Measurements from ENCODE around the gene SCAMP3.
"Not testable (repeated sequence)": the region's sequence is repeated elsewhere in the genome, so short reads cannot be mapped to it uniquely, and the experiment has no call there.

Gene SCAMP3

DNA sequence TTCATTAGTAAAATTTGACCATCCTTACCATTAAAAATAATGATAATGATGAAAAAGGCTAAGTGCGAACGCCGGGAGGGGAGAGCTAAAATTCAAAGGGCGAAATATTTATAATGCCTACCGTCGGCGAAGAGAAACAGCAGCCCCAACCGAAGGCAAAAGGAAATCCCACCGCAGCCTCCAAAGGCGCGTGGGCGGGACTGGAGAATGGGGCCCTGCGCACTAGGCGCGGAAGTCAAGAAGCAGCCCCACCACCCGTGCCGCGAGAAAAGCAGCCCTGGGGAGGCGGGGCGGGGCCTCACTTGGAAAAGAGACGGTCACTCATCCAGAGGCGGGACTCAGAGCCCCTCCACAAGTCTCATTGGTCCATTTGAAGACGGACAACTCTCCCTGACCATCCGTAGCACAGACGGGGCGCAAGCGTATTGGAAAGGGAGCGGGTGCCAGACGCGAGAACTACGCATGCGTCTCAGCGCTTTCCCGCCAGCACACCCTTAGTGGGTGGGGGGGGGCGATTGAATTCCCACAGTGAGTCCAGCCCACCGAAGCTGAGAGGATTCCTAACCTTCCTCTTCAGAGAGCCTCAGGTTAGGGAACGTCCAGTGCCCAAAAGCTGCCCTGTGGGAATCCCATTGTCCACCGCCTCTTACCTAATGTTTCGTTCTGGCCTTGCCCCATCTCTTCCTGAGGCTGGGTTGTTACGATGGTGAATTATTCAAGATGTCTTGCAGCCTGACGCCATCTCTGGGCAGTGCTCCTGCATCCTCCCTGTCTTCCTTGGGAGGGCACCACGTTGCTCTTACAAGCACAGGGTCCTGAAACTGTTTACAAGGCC is 34.7 kb downstream of the SCAMP3 start:
- peak; percentile 98 for DNase-seq (ENCODE audit: low spot score)

DNA sequence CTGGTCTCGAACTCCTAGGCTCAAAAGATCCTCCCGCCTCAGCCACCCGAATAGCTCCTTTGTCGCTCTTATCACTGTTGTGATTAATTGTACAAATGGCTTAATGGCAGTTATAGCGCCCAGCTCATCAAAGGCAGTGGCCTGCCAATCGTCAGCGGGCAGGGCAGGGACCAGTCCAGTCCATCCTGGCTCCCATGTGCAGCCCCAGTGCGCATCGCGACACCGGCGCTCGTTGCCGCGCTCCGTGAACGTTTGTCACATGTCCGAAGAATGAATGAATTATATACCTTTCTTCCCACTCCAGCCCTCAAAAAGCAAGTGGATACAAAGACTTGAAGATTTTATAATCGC is 35.3 kb downstream of the SCAMP3 start:
- DNase-seq (ENCODE audit: low spot score), result peak; percentile 56

DNA sequence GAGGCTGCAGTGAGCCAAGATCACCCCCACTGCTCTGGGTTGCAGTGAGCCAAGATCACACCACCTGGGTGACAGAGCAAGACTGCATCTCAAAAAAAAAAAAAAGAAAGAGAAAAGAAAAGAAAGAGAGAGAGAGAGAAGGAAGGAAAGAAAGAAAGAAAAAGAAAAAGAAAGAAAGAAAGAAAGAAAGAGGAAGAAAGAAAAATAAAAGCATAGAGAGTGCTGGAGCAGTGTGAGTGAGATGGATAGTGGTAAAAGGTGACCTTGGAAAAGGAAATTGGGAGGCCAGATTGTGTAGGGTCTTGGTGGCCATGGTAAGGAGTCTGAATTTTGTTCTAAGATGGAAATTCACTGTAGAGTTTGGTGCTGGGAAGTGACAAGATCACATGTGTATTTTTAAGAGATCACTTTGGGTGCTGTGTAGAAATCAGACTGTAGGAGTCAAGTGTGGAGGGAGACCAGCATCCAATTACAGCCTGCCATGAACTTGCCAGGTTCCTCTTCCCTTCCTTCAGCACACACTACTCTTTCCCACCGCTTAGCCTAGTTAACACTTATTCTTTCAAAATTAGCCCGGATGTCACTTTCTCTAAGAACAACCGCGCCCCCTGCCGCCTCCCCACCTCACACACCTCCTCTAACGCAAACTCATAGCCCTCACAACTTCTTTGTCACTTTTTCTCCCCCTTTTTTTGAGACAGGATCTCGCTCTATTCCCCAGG is 35.8 kb downstream of the SCAMP3 start:
- DNase-seq (ENCODE audit: low spot score), result peak; percentile 36

DNA sequence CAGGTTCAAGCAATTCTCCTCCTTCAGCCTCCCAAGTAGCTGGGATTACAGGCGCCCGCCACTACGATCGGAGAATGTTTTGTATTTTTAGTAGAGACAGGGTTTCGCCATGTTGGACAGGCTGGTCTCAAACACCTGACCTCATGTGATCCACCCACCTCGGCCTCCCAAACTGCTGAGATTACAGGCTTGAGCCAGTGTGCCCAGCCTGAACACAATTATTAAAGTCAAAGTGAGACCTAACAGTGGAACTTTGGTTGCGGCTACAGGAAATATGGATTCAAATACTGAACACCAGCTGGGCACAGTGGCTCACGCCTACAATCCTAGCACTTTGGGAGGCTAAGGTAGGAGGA is 36.8 kb downstream of the SCAMP3 start:
- DNase-seq (ENCODE audit: low spot score), result not testable (repeated sequence)

DNA sequence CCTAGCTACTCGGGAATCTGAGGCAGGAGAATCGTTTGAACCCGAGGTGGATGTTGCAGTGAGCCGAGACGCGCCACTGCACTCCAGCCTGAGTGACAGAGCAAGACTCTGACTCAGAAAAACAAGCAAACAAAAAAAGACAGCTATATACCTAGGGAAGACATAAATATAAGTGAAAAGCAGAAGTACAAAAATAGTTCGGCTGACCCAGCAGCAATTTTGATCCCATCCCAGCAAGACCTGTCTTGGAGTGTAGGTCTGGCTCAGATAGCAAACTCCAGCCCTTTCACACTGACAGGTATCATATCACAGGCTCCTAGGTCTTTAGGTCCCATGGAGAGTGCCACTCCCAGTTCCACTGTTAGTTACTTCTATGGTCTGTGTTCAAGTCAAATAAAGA is 39.1 kb downstream of the SCAMP3 start:
- DNase-seq (ENCODE audit: low spot score), result no peak

DNA sequence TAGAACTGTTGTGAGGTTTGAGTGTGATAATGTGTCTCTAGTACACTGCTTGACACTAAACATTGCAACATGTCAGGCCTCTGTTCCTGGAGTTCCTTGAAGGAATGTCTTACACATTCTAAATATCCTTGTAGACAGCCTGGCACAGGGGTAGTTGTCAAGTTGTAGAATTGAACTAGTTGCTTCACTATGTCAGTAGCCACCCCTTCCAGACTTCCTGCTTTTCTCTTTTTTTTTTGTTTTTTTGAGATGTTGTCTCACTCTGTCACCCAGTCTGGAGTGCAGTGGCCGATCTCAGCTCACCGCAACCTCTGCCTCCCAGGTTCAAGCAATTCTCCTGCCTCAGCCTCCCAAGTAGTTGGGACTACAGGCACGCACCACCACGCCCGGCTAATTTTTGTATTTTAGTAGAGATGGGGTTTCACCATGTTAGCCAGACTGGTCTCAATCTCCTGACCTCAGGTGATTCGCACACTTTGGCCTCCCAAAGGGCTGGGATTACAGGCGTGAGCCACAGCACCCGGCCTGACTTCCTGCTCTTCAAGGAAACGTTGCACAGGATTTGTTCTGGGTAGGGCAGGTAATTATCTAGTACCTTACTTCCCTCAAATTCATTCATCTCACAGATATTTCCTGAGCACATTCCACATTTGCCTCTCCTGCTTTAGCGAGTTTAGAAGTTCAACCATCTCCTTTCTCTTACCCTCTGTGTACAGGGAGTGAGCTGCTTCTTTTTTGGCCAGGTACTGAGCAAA is 41.8 kb downstream of the SCAMP3 start:
- not testable (repeated sequence) for DNase-seq (ENCODE audit: low spot score)

DNA sequence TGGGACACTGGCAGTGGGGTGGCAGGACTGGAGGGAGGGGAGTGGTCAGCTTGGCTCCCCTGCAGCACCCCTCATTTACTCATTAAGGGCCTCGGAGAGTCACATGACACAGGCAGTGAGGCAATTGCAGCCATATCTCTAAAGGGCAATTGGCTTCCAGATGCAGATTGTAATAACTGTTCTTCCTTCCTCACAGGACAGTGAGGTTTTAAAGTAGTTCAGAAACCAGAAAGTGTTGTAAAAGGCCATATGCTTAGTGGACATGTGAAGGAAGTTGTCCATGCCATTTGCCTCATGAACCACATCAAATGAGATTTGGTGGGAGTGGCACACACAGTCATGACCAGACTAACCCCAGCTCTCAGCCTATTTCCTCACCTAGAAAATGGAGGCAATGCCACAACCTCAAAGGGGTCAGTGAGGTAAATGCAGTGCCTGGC is 42.5 kb downstream of the SCAMP3 start:
- peak; percentile 6 for DNase-seq (ENCODE audit: low spot score)

DNA sequence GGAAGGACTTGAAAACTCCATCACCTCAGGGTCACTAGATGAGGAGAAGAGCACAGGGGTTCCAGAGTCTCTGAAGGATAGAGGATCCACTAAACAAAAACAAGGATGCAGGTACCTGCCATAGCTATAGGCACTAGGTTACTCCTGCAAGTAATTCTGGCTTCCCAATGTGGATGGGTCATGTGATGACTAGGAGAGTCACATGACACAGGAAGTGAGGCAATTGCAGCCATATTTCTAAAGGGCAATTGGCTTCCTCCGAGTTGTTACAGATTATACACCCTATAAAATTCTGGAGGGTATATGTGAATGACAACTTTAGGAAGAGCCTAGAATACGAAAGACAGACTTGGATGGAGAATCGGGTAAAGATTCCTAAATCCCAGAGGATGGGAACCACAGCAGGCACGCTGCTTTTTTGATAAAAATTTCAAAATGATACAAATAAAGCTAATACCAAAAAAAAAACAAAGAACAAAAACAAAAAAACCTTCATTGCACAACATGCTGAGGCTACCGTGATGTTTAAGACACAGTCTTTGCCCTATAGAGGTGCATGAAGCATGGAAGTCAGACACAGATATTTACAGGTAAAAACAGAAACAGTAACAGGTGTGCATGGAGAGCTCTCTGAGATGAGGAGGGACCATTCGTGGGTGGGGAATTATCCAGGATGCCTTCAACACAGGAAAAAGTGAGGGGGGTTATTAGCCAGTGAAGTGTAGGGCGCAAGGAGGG is 43.1 kb downstream of the SCAMP3 start:
- peak; percentile 37 for DNase-seq (ENCODE audit: low spot score)

DNA sequence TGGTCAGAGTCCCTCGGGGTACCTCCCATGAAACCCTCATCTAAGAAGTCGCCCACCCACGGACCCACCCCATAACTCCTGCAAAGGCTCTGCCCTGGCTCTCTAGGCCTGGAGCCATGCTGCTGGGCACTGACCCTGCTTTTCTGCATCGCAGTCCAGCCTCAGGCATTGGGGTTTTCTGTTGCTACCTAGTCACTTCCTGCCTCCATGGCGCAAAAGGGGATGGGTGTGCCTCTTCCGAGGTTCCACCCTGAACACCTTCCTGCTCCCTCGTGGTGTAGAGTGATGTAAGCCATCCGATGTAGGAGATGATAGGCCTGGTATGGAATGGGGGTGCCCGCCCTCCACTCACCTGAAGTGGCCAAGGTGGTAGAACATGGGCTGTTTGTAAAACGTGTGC is 47.5 kb downstream of the SCAMP3 start:
- not testable (repeated sequence) for DNase-seq (ENCODE audit: low spot score)

DNA sequence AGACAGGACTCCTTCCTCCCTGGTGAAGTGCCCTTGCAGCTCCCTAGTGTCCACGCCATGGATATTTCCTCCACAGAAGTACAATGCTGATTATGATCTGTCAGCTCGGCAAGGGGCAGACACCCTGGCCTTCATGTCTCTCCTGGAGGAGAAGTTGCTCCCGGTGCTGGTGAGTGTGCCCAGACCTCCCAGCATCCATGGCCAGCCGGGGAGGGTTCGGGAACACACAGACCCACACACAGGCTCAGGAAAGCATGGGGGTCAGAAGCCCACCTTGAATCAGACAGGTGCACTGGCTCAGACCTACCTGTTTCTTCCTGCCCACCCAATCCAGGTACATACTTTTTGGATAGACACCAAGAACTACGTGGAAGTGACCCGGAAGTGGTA is 50.1 kb downstream of the SCAMP3 start:
- DNase-seq (ENCODE audit: low spot score), result not testable (repeated sequence)

DNA sequence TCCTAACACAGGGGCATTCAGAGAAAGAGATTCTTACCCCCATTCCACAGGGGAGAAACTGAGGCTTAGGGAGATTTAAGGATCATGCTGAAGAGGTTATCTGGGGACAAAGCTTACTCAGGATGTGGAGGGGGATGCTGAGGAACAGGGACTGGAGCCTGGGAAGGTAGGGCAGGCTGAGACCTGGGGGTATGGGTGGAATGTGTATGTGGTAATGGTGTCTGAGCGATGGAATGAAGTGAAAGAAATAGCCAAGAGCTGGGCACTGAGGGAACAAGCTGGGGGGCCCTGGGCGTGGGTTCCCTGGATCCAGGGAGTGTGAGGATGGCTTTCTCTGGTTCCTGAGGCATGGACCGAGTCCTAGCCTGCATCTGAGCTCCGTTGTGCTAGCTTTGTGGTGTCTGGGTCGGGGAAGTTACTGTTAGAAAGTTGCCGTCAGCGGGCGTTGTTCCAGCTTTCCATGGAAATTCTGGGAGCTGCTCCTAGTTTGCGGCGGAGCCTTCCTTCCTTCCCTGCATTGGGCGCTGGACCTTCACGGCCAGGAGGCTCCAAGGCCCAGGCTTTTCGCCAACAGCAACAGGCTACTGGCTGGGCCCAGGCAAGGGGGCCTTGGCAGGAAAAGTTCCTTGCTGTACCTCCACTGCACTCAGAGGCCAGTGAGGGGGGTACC is 50.6 kb downstream of the SCAMP3 start:
- DNase-seq (ENCODE audit: low spot score), result not testable (repeated sequence)

DNA sequence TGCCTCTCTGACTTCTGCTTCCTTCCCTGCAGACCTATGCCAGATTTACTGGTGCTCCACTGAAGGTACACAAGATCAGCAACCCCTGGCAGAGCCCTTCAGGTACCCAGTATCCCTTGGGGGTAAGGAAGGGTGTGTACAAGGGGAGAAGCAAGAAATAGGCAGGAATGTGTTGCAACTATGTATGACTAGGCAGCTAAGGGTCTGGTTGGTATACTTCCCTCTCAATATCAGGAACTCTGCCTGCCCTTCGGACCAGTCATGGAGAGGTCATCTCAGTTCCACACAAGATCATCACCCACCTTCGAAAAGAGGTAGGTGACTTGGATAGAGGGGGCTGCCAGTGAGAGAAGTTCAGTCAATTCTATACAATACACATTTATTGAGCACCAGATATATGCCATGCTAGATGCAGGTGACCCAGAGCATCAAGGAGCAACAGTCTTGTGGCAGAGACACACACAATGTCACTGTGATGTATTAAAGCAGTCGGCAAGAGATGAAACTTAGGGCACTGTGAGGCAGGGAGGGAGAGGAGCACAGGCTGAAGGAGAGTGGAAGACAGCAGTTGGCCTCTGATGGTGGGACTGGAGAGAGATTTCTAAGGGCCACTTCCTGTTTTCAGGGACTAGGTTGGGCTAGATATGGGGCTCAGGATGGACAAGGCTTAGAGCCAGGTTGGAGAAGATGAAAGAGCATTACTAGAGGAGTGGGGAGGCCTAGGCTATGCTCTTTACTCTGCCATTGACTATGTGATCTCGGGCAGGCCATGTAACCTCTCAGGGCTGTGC is 51.7 kb downstream of the SCAMP3 start:
- DNase-seq (ENCODE audit: low spot score), result no peak

DNA sequence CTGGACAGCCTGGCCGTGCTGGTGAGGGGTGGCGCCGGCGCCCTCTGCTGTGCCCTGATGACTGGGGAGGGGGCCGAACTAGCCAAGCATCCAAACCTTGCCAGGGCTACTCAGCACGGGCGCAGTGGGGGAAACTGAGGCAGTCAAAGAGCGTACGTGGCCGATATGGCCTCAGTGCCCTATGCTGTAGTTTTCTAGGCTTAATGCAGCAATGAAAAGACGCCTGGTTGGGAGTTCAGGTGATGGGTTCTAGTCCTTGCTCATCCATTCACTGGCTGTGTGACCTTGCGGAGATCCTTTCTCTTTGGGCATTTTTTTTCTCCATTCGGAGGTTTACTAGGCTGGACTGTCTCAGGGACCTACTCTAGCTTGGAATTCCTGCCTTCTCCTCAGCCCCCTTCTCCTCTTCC is 52.8 kb downstream of the SCAMP3 start:
- DNase-seq (ENCODE audit: low spot score), result peak; percentile 1

DNA sequence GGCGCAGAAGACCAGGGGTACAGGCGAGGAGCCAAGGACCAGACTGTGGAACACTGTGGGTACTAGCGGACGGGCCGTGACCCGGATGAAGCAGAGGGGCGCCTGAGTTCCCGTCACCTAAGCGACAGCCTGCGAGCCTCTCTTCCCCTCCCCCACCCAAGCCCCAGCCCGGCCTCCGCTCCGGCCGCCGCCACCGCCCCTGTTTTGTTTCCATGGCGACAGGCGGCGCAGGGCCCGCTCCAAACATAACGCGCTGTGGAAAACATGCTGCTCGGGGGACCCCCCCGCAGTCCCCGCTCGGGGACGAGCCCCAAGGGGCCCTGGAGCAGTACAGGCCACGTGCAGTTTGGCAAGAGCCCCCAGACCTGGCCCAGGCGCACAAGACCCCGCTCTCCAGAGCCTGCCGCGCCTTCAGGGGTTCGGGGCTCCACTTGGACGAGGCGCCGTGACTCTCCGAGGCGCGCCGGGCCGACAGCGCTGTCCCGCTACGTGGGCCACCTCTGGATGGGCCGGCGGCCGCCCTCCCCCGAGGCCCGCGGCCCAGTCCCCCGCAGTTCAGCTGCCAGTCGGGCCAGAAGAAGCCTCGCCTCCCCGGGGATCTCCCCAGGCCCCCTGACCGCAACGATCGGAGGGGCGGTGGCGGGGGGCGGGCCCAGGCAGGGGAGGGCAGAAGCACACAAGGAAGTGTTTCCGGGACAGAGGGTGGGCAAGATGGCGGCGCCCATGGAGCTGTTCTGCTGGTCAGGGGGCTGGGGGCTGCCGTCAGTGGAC is 53.4 kb downstream of the SCAMP3 start, which contains the start of gene MTX1:
Gene MTX1, plus strand, starts transcription at position 155 of the 771 bp plus-strand sequence. Its CDS starts 110 bp downstream, at position 265.
- peak; percentile 94 for DNase-seq (ENCODE audit: low spot score)

DNA sequence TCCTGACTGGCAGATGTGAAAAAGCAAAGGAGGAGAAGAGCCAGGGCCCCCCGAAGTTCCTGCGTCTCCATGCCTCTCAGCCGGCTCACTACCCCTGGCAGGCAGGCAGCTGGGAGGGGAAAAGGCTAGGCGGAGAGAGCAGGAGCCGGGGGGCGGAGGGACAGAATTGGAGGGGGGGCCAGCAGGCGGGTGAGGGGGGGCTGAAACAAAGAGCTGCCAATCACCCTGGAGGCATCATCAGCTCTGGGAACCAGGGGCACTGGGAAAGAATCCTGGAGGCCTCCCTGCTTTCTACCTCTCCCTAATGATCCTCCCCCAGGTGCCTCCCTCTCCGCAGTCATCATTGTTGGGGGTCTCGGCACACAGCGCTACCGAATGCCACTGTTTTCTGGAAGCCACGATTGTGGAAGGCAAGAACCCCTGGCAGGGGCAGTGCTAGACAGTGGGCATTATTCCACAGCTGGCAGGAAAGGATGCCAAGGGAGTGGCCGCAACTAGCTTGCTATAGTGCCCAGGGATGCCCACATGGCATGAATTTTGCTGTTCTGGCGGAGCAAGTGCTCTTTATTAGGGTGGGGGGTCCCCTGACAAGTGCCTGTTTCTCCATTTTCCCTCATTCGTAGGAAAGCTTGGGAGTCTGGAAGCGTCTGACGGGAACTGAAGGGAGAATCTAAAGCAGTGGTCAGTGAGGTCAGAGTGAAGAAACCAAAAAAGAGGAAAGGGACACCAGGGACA is 54.2 kb downstream of the SCAMP3 start, which contains the start of gene THBS3:
Gene THBS3, minus strand, starts transcription at position 92 of the 735 bp plus-strand sequence. Its CDS starts 21 bp downstream, at position 71.
- DNase-seq (ENCODE audit: low spot score), result peak; percentile 38

DNA sequence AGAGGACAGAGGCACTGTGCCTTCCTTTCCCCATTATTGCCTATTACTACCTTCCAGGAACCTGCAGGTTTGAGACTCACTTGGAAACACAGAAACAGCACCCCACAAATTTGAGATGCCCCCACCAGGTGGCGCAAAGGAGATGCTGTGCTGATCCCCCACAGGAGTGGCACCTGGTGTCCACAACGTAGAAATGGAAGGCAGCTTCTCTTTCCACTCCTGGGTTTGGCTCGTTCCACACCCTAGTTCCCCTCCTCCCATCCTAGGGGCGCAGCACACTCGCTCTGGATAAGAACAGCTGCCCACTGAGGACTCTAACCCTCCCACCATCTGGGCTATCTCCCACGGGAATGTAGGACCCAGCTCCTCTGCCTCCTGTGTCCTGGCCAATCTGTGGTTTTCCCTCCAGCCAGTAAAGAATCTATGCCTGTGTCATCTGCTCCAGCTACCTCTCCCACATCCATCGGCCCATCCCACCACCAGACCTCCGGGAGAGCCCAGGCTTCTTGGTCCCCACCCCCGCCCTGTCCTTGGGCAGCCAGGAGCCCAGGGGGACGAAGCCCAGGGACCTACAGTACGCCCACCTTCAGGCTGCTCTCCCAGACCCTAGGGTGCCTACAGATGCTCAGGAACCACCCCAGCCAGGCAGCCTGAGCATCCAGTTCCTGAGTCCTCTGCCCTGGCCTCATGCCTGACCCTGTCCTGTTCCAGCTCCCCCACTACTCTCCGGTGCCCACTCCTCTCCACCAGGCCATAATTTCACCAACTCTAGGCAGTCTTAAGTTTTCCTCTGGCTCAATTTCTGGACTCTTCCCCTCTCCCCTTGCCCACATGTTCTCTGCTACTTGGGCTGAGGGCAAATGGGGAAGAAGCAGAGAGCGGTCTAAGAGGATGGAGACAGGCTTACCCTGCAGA is 55.0 kb downstream of the SCAMP3 start:
- peak; percentile 75 for DNase-seq (ENCODE audit: low spot score)
